HFF-Myc (cell line): ENCODE measurements around the gene ARSB.

Experiments
- DNase-seq: peaks from one replicate; pipeline ENCODE4 v3.0.0-alpha.2; 2011; ENCODE audit warnings: low read depth; ENCODE audit errors: extremely low read depth
- H3K4me3 ChIP-seq: replicated peaks from 2 replicates; pipeline ENCODE4 v1.5.1; 2011; ENCODE audit warnings: low read depth, mild to moderate bottlenecking, control low read depth, low read length
- TF ChIP-seq, protein P1 (sequence below): IDR thresholded peaks from 2 replicates; pipeline ENCODE4 v1.5.1; 2012; ENCODE audit warnings: mild to moderate bottlenecking, low read depth, low read length, control low read depth; ENCODE audit errors: missing control alignments

The ARSB gene

GRCh38 chr5:78731884-78732283, 253.2 kb downstream of the ARSB start:
- TF ChIP-seq, protein P1, sequence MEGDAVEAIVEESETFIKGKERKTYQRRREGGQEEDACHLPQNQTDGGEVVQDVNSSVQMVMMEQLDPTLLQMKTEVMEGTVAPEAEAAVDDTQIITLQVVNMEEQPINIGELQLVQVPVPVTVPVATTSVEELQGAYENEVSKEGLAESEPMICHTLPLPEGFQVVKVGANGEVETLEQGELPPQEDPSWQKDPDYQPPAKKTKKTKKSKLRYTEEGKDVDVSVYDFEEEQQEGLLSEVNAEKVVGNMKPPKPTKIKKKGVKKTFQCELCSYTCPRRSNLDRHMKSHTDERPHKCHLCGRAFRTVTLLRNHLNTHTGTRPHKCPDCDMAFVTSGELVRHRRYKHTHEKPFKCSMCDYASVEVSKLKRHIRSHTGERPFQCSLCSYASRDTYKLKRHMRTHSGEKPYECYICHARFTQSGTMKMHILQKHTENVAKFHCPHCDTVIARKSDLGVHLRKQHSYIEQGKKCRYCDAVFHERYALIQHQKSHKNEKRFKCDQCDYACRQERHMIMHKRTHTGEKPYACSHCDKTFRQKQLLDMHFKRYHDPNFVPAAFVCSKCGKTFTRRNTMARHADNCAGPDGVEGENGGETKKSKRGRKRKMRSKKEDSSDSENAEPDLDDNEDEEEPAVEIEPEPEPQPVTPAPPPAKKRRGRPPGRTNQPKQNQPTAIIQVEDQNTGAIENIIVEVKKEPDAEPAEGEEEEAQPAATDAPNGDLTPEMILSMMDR: no peak
- H3K4me3 ChIP-seq: no peak overlapping the region
- DNase-seq: no peak

DNA sequence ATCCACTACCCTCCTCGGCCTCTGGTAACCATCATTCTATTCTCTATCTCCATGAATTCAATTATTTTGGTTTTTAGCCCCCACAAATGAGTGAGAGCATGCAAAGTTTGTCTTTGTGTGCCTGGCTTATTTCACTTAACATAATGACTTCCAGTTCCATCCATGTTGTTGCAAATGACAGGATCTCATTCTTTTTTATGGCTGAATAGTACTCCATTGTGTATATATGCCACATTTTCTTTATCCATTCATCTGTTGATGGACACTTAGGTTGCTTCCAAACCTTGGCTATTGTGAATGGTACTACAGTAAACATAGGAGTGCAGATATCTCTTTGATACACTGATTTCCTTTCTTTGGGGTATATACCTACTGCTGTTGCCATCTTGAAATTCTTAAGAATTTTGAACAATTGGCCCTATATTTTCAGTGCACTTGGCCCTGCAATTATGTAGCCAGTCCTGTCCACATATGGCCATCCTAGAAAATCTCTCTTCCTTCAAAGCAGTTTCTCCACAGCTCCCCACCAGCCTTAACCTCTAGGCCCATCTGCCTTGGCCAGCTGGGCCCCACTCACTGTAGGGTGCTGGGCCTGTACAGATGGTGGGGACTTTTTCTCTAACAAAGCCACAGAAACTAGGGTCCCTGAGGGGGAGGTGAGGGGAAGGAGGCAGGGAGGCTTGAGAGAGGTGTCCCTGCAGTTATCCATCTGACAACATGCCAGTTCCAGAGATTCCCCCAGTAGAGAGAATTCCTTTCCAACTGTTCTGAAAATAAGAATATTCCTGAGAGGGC, 254.6 kb downstream of the ARSB start:
- TF ChIP-seq, protein P1: no peak

DNA sequence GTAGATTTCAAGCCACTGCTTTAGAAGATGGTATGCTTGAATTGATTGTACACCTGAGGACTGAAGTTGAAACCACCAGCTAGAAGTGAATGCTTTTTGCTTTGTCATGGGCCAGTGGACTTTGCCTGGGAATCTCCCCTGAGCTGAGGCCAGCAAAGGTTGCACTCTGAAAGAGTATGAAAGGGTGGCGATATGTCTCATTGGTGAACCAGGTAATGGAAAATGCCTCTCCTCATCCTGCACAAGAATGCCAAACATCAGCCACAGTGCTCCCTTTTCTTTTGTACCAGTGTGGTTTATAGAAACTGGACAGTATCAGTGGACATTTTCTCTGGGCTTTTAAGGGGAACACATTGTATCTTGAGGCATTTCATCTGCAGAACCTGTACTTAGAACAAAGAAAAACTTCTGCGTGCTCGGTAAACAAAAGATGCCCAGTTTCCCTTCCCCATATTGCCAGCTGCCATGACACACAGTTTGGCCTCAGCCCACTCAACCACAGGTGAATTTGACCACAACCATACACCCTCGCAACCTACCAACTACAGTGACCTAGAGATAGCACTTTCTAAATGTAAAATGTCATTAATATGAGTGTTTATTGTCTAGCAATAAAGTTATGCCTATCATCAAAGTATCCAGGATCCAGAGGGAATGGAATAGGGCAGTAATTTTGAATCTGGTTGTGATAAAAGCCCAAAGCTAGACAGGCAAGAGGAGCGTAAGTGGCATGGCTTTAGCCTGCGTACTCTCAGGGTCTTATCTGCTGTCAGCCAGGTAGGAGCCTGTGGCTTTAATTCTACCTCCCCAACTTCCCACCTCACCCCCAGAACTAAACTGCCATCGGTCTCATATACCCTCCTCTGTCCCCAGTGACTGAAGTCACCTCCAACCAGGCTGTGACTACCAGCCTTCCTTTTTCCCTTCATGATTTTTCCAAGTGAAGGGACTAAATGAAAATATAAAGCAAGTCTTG, 257.0 kb downstream of the ARSB start:
- no peak for DNase-seq
- no peak overlapping the region for H3K4me3 ChIP-seq
- TF ChIP-seq, protein P1: no peak

More for the DNA sequence above, 254.6 kb downstream of the ARSB start:
- no peak for DNase-seq
- H3K4me3 ChIP-seq: no peak overlapping the region
